Activated T-cell treated with anti-CD3 and anti-CD28 coated beads, Interleukin-2, amount 50 U/mL, for 4 hours (primary cell): ENCODE results near the gene ARMC2. TPM values are rescaled to one million over a fixed set of nuclear protein-coding genes. Genes with fewer than 3 reads are reported as not detected.
"Not testable (repeated sequence)": the region's sequence is repeated elsewhere in the genome, so short reads cannot be mapped to it uniquely, and the experiment has no call there.

Experiments used
- ATAC-seq, 2 donors: fragments of 200-7000 bp; cut with Tn5 transposase; one replicate each; pipeline ENCODE4 v1.10.0; 2021
- DNase-seq: peaks from one replicate; pipeline ENCODE4 v3.0.0-alpha.2; 2020
- H3K27me3 Mint-ChIP-seq: one replicate; pipeline ENCODE4 v1.8.0; 2021; ENCODE audit warnings: low read depth, mixed read lengths
- H3K36me3 Mint-ChIP-seq: one replicate; pipeline ENCODE4 v1.8.0; 2022; ENCODE audit warnings: mixed read lengths; ENCODE audit not compliant: insufficient read depth
- H3K4me1 Mint-ChIP-seq: one replicate; pipeline ENCODE4 v1.8.0; 2021; ENCODE audit warnings: low read depth, mixed read lengths
- H3K4me3 Mint-ChIP-seq: one replicate; pipeline ENCODE4 v1.8.0; 2021; ENCODE audit warnings: mild to moderate bottlenecking, moderate library complexity, mixed read lengths
- H3K9me3 Mint-ChIP-seq: one replicate; pipeline ENCODE4 v1.8.0; 2021; ENCODE audit warnings: mixed read lengths
- total RNA-seq, 3 donors: library from RNA; stranded (reverse); gene quantifications; one replicate each; pipeline ENCODE4 v1.2.1, GENCODE V29; 2021

The ARMC2 gene
- total RNA-seq, 3 donors from 2014 or later = 2.2 to 2.8 (median 2.3) TPM

- no peak for DNase-seq
- no peaks in the 10 kb centered on the region for H3K27me3 Mint-ChIP-seq
- H3K4me1 Mint-ChIP-seq = peaks cover 22% of the 10 kb centered on the region
- H3K4me3 Mint-ChIP-seq = no peak overlapping the region
- H3K9me3 Mint-ChIP-seq = no peaks in the 10 kb centered on the region
- no peak for ATAC-seq
- H3K36me3 Mint-ChIP-seq = no peaks in the 10 kb centered on the region
Measured at GRCh38 chr6:108840919-108841318, 7.3 kb upstream of the ARMC2 start.

- no peak for ATAC-seq
- peaks cover 22% of the 10 kb centered on the region for H3K4me1 Mint-ChIP-seq
- no peak for DNase-seq
- no peaks in the 10 kb centered on the region for H3K9me3 Mint-ChIP-seq
- no peaks in the 10 kb centered on the region for H3K36me3 Mint-ChIP-seq
- H3K4me3 Mint-ChIP-seq = no peak overlapping the region
- H3K27me3 Mint-ChIP-seq = no peaks in the 10 kb centered on the region
Measured at GRCh38 chr6:108841377-108841855, 6.8 kb upstream of the ARMC2 start.

GRCh38 chr6:108844135-108844534 lies 4.1 kb upstream of the ARMC2 start:
- Mint-ChIP-seq H3K36me3 (no peaks in the 10 kb centered on the region), H3K4me1 (peaks cover 16% of the 10 kb centered on the region), H3K9me3 (no peaks in the 10 kb centered on the region), H3K4me3 (no peak overlapping the region), H3K27me3 (no peaks in the 10 kb centered on the region)
- DNase-seq (no peak), ATAC-seq (no peak)

- Mint-ChIP-seq H3K9me3 (no peaks in the 10 kb centered on the region), H3K4me3 (no peak overlapping the region), H3K27me3 (no peaks in the 10 kb centered on the region), H3K36me3 (no peaks in the 10 kb centered on the region), H3K4me1 (peaks cover 13% of the 10 kb centered on the region)
- DNase-seq = no peak
- no peak for ATAC-seq
Measured at GRCh38 chr6:108845145-108845544, 3.1 kb upstream of the ARMC2 start.

- Mint-ChIP-seq H3K36me3 (no peaks in the 10 kb centered on the region), H3K4me3 (no peak overlapping the region)
Measured at GRCh38 chr6:108846101-108846500, 2.1 kb upstream of the ARMC2 start.

GRCh38 chr6:108846628-108847027 lies 1.6 kb upstream of the ARMC2 start:
- DNase-seq = no peak
- no peaks in the 10 kb centered on the region for H3K9me3 Mint-ChIP-seq
- no peak for ATAC-seq

More at GRCh38 chr6:108846101-108846500, 2.1 kb upstream of the ARMC2 start:
- no peaks in the 10 kb centered on the region for H3K27me3 Mint-ChIP-seq
- ATAC-seq (no peak), DNase-seq (no peak)
- H3K9me3 Mint-ChIP-seq = no peaks in the 10 kb centered on the region
- H3K4me1 Mint-ChIP-seq = peaks cover 20% of the 10 kb centered on the region

GRCh38 chr6:108847738-108848115 lies 495 bp upstream of the ARMC2 start:
- Mint-ChIP-seq H3K36me3 (no peaks in the 10 kb centered on the region), H3K4me3 (peak overlapping the region; percentile 84), H3K4me1 (peaks cover 22% of the 10 kb centered on the region), H3K9me3 (no peaks in the 10 kb centered on the region), H3K27me3 (no peaks in the 10 kb centered on the region)
- DNase-seq (no peak), ATAC-seq (no peak)

More at GRCh38 chr6:108846628-108847027, 1.6 kb upstream of the ARMC2 start:
- Mint-ChIP-seq H3K4me1 (peaks cover 22% of the 10 kb centered on the region), H3K27me3 (no peaks in the 10 kb centered on the region), H3K36me3 (no peaks in the 10 kb centered on the region), H3K4me3 (no peak overlapping the region)

GRCh38 chr6:108850669-108851465 lies 2.6 kb downstream of the ARMC2 start:
- H3K36me3 Mint-ChIP-seq = peaks cover 15% of the 10 kb centered on the region
- ATAC-seq (no peak), DNase-seq (no peak)
- no peaks in the 10 kb centered on the region for H3K27me3 Mint-ChIP-seq
- H3K9me3 Mint-ChIP-seq = no peaks in the 10 kb centered on the region
- H3K4me3 Mint-ChIP-seq = no peak overlapping the region
- H3K4me1 Mint-ChIP-seq = peaks cover 27% of the 10 kb centered on the region

GRCh38 chr6:108851756-108852155 lies 3.5 kb downstream of the ARMC2 start:
- DNase-seq (no peak), ATAC-seq (no peak)
- no peaks in the 10 kb centered on the region for H3K9me3 Mint-ChIP-seq
- H3K36me3 Mint-ChIP-seq = peaks cover 21% of the 10 kb centered on the region
- no peak overlapping the region for H3K4me3 Mint-ChIP-seq
- no peaks in the 10 kb centered on the region for H3K27me3 Mint-ChIP-seq
- peaks cover 27% of the 10 kb centered on the region for H3K4me1 Mint-ChIP-seq

- H3K4me3 Mint-ChIP-seq = no peak overlapping the region
- peaks cover 7% of the 10 kb centered on the region for H3K9me3 Mint-ChIP-seq
- peaks cover 19% of the 10 kb centered on the region for H3K4me1 Mint-ChIP-seq
- no peaks in the 10 kb centered on the region for H3K27me3 Mint-ChIP-seq
- ATAC-seq = no peak
- DNase-seq = no peak
- H3K36me3 Mint-ChIP-seq = peaks cover 33% of the 10 kb centered on the region
Measured at GRCh38 chr6:108853077-108853476, 4.9 kb downstream of the ARMC2 start.

GRCh38 chr6:108862479-108863191 lies 14.4 kb downstream of the ARMC2 start:
- Mint-ChIP-seq H3K27me3 (no peaks in the 10 kb centered on the region), H3K9me3 (peaks cover 1% of the 10 kb centered on the region), H3K4me1 (peaks cover 11% of the 10 kb centered on the region), H3K4me3 (no peak overlapping the region), H3K36me3 (peaks cover 24% of the 10 kb centered on the region)
- DNase-seq (no peak), ATAC-seq (no peak)

GRCh38 chr6:108865751-108866286 lies 17.6 kb downstream of the ARMC2 start:
- H3K36me3 Mint-ChIP-seq = peaks cover 18% of the 10 kb centered on the region
- peak; percentile 34 to 41 for ATAC-seq
- not testable (repeated sequence) for H3K9me3 Mint-ChIP-seq, DNase-seq, H3K4me3 Mint-ChIP-seq, H3K27me3 Mint-ChIP-seq
- peaks cover 13% of the 10 kb centered on the region for H3K4me1 Mint-ChIP-seq

- peaks cover 14% of the 10 kb centered on the region for H3K36me3 Mint-ChIP-seq
- H3K4me1 Mint-ChIP-seq = peaks cover 22% of the 10 kb centered on the region
- H3K4me3 Mint-ChIP-seq = no peak overlapping the region
- DNase-seq (no peak), ATAC-seq (no peak)
- H3K9me3 Mint-ChIP-seq = no peaks in the 10 kb centered on the region
- H3K27me3 Mint-ChIP-seq = no peaks in the 10 kb centered on the region
Measured at GRCh38 chr6:108866798-108867197, 18.6 kb downstream of the ARMC2 start.

- no peaks in the 10 kb centered on the region for H3K9me3 Mint-ChIP-seq
- ATAC-seq (no peak), DNase-seq (no peak)
- H3K4me1 Mint-ChIP-seq = peaks cover 37% of the 10 kb centered on the region
- peaks cover 9% of the 10 kb centered on the region for H3K36me3 Mint-ChIP-seq
- H3K4me3 Mint-ChIP-seq = no peak overlapping the region
- H3K27me3 Mint-ChIP-seq = no peaks in the 10 kb centered on the region
Measured at GRCh38 chr6:108868647-108869046, 20.4 kb downstream of the ARMC2 start.
